Measurements from ENCODE around the gene TOR4A.

DNA sequence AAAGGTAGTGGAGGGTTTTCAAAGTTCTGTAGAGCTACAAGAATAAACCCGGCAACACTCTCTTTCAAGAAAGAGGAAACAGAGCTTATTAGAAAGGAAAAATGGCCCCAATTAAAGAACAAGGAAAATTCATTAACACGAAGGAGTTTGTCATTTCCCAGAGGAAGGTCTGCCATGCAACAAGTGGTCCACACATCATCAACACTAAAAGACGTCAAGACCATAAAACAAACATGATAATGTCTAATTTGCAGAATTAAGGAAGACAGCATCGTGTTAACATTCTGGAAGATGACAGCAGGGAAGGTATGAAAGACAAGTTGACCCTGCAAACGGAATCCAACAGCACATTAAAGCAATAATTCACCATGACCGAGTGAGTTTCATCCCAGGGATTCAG, 53.2 kb downstream of the TOR4A start:
- TF ChIP-seq, protein P1, sequence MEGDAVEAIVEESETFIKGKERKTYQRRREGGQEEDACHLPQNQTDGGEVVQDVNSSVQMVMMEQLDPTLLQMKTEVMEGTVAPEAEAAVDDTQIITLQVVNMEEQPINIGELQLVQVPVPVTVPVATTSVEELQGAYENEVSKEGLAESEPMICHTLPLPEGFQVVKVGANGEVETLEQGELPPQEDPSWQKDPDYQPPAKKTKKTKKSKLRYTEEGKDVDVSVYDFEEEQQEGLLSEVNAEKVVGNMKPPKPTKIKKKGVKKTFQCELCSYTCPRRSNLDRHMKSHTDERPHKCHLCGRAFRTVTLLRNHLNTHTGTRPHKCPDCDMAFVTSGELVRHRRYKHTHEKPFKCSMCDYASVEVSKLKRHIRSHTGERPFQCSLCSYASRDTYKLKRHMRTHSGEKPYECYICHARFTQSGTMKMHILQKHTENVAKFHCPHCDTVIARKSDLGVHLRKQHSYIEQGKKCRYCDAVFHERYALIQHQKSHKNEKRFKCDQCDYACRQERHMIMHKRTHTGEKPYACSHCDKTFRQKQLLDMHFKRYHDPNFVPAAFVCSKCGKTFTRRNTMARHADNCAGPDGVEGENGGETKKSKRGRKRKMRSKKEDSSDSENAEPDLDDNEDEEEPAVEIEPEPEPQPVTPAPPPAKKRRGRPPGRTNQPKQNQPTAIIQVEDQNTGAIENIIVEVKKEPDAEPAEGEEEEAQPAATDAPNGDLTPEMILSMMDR (IDR thresholded peaks at IDR 0.05; ENCODE audit: borderline replicate concordance, extremely low read depth, low read length, poor library complexity, severe bottlenecking), result no peak
- TF ChIP-seq EZH2 (IDR thresholded peaks at IDR 0.05; ENCODE audit: borderline replicate concordance, low read depth, low read length, severe bottlenecking), result no peak
